Fibroblast of lung (primary cell): ENCODE measurements around the gene BNIPL. TPM values are rescaled to one million over a fixed set of nuclear protein-coding genes. Genes with fewer than 3 reads are reported as not detected.

Experiments used
- DNase-seq, 2 donors: peaks; one replicate each; pipeline versions ENCODE4 v3.0.0 to v3.0.0-alpha.2; 2010; ENCODE audit warnings: low read depth in 2 of 2
- H2AFZ ChIP-seq: 2 replicates; pipeline ENCODE4 v1.5.1; 2012; ENCODE audit warnings: low read length, control low read depth, inconsistent platforms
- H3K27ac ChIP-seq: 2 replicates; pipeline ENCODE4 v1.5.1; 2011; ENCODE audit warnings: low read length, control low read depth; ENCODE audit not compliant: insufficient read depth
- H3K27me3 ChIP-seq: 2 replicates; pipeline ENCODE4 v1.5.1; 2011; ENCODE audit warnings: mild to moderate bottlenecking, low read length; ENCODE audit not compliant: control insufficient read depth, insufficient read depth
- H3K36me3 ChIP-seq: 2 replicates; pipeline ENCODE4 v1.5.1; 2011; ENCODE audit warnings: low read length; ENCODE audit not compliant: control insufficient read depth, insufficient read depth
- H3K4me1 ChIP-seq: 2 replicates; pipeline ENCODE4 v1.5.1; 2011; ENCODE audit warnings: low read length; ENCODE audit not compliant: control insufficient read depth, insufficient read depth; ENCODE audit errors: extremely low read depth
- H3K4me2 ChIP-seq: 2 replicates; pipeline ENCODE4 v1.5.1; 2011; ENCODE audit warnings: low read length, control low read depth; ENCODE audit not compliant: insufficient read depth; ENCODE audit errors: extremely low read depth
- H3K4me3 ChIP-seq, 4 experiments: fragments of 200-600 bp in 1 of 4; sonication (generic) in 1 of 4; replicated peaks in 1 of 4; 2 replicates each; pipeline ENCODE4 v1.5.1; 2011 to 2016; ENCODE audit warnings: low read length in 4 of 4, low read depth in 3 of 4, mild to moderate bottlenecking in 3 of 4, control low read depth in 2 of 4, inconsistent platforms in 1 of 4, mixed read lengths in 1 of 4; ENCODE audit not compliant: insufficient read depth in 1 of 4; ENCODE audit errors: control extremely low read depth in 1 of 4
- H3K79me2 ChIP-seq: 2 replicates; pipeline ENCODE4 v1.5.1; 2012; ENCODE audit warnings: mild to moderate bottlenecking, low read length, inconsistent platforms; ENCODE audit not compliant: control insufficient read depth, insufficient read depth
- H3K9ac ChIP-seq: 2 replicates; pipeline ENCODE4 v1.5.1; 2011; ENCODE audit warnings: mild to moderate bottlenecking, low read length, control low read depth; ENCODE audit not compliant: insufficient read depth
- H3K9me3 ChIP-seq: 2 replicates; pipeline ENCODE4 v1.5.1; 2012; ENCODE audit warnings: low read depth, low read length; ENCODE audit not compliant: control insufficient read depth, insufficient read depth
- H4K20me1 ChIP-seq: 2 replicates; pipeline ENCODE4 v1.5.1; 2011; ENCODE audit warnings: low read length; ENCODE audit not compliant: control insufficient read depth, insufficient read depth; ENCODE audit errors: extremely low read depth
- CTCF ChIP-seq, 2 donors: IDR thresholded peaks in 1 of 2; conservative IDR thresholded peaks in 1 of 2; 1 replicate in 1 of 2; 2 replicates in 1 of 2; pipeline ENCODE4 v1.5.1; 2011 to 2012; ENCODE audit warnings: low read length in 2 of 2, control low read depth in 1 of 2, inconsistent platforms in 1 of 2, low read depth in 1 of 2, mild to moderate bottlenecking in 1 of 2
- EZH2 ChIP-seq: IDR thresholded peaks from 2 replicates; pipeline ENCODE4 v1.5.1; 2012; ENCODE audit warnings: low read length, control low read depth, mild to moderate bottlenecking; ENCODE audit errors: missing control alignments
- polyA plus RNA-seq, 2 donors: library from polyadenylated mRNA; depleted of rRNA in 1 of 2; stranded (reverse) in 1 of 2; unstranded in 1 of 2; fragments of >200 nt; gene quantifications; 2 replicates each; pipeline ENCODE4 v1.2.1, GENCODE V29; 2011 to 2012; ENCODE audit warnings: missing spikeins in 1 of 2
- total RNA-seq: library from RNA; depleted of rRNA; stranded (reverse); fragments of >200 nt; gene quantifications from 2 replicates; pipeline ENCODE4 v1.2.1, GENCODE V29; 2014

The BNIPL gene
- total and polyA plus RNA-seq, 2 donors (not counting 1 experiment from before 2014, with no cell fraction given): 0.10 to 0.33 TPM

GRCh38 chr1:150997126-150997872 lies 39.1 kb upstream of the BNIPL start:
- Histone ChIP-seq H2AFZ (no peak overlapping the region), H3K4me1 (no peaks in the 10 kb centered on the region), H3K36me3 (peaks cover 5% of the 10 kb centered on the region), H3K27me3 (no peaks in the 10 kb centered on the region), H3K9me3 (no peaks in the 10 kb centered on the region), H3K4me2 (no peak overlapping the region), H3K9ac (no peak overlapping the region), H3K27ac (no peak overlapping the region), H3K79me2 (no peaks in the 10 kb centered on the region), H3K4me3 (no peak overlapping the region), H4K20me1 (no peaks in the 10 kb centered on the region)
- no peak for DNase-seq
- TF ChIP-seq CTCF (conservative IDR thresholded peaks at IDR 0.05 in 1 of 2, IDR thresholded peaks at IDR 0.05 in 1 of 2; ENCODE audit: low read depth in 1 of 2, low read length in 2 of 2) (no peak), EZH2 (no peak)

- no peak overlapping the region for H2AFZ ChIP-seq
- no peaks in the 10 kb centered on the region for H3K27me3 ChIP-seq
- no peak overlapping the region for H3K27ac ChIP-seq
- H3K36me3 ChIP-seq: peaks cover 5% of the 10 kb centered on the region
- no peak for DNase-seq
- H3K4me1 ChIP-seq: no peaks in the 10 kb centered on the region
- no peak overlapping the region for H3K9ac ChIP-seq
- no peaks in the 10 kb centered on the region for H3K79me2 ChIP-seq
- no peak overlapping the region for H3K4me3 ChIP-seq
- no peaks in the 10 kb centered on the region for H3K9me3 ChIP-seq
- no peaks in the 10 kb centered on the region for H4K20me1 ChIP-seq
- TF ChIP-seq CTCF (conservative IDR thresholded peaks at IDR 0.05 in 1 of 2, IDR thresholded peaks at IDR 0.05 in 1 of 2; ENCODE audit: low read depth in 1 of 2, low read length in 2 of 2) (no peak), EZH2 (no peak)
- H3K4me2 ChIP-seq: no peak overlapping the region
Measured at GRCh38 chr1:150997949-150998348, 38.4 kb upstream of the BNIPL start.

GRCh38 chr1:150999051-150999674 lies 37.2 kb upstream of the BNIPL start:
- no peaks in the 10 kb centered on the region for H3K4me1 ChIP-seq
- H3K4me2 ChIP-seq: no peak overlapping the region
- no peaks in the 10 kb centered on the region for H3K27me3 ChIP-seq
- H3K9ac ChIP-seq: no peak overlapping the region
- H3K36me3 ChIP-seq: peaks cover 5% of the 10 kb centered on the region
- no peaks in the 10 kb centered on the region for H3K79me2 ChIP-seq
- H2AFZ ChIP-seq: no peak overlapping the region
- no peaks in the 10 kb centered on the region for H4K20me1 ChIP-seq
- DNase-seq: peak; percentile 59 to 93
- H3K27ac ChIP-seq: no peak overlapping the region
- TF ChIP-seq EZH2 (no peak), CTCF (conservative IDR thresholded peaks at IDR 0.05 in 1 of 2, IDR thresholded peaks at IDR 0.05 in 1 of 2; ENCODE audit: low read depth in 1 of 2, low read length in 2 of 2) (no peak)
- no peak overlapping the region for H3K4me3 ChIP-seq
- no peaks in the 10 kb centered on the region for H3K9me3 ChIP-seq
